GM19035 (cell line): ENCODE measurements around the gene GBP7.
"Not testable (repeated sequence)": the region's sequence is repeated elsewhere in the genome, so short reads cannot be mapped to it uniquely, and the experiment has no call there.

Source experiments
- ATAC-seq: cut with Tn5 transposase; IDR thresholded peaks from one replicate; pipeline ENCODE4 v1.9.1; 2021; ENCODE audit not compliant: unreplicated experiment

GBP7 gene, protein sequence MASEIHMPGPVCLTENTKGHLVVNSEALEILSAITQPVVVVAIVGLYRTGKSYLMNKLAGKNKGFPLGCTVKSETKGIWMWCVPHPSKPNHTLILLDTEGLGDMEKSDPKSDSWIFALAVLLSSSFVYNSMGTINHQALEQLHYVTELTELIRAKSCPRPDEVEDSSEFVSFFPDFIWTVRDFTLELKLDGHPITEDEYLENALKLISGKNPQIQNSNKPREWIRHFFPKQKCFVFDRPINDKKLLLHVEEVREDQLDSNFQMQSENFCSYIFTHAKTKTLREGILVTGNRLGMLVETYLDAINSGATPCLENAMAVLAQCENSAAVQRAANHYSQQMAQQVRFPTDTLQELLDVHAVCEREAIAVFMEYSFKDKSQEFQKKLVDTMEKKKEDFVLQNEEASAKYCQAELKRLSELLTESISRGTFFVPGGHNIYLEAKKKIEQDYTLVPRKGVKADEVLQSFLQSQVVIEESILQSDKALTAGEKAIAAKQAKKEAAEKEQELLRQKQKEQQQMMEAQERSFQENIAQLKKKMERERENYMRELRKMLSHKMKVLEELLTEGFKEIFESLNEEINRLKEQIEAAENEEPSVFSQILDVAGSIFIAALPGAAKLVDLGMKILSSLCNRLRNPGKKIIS

DNA sequence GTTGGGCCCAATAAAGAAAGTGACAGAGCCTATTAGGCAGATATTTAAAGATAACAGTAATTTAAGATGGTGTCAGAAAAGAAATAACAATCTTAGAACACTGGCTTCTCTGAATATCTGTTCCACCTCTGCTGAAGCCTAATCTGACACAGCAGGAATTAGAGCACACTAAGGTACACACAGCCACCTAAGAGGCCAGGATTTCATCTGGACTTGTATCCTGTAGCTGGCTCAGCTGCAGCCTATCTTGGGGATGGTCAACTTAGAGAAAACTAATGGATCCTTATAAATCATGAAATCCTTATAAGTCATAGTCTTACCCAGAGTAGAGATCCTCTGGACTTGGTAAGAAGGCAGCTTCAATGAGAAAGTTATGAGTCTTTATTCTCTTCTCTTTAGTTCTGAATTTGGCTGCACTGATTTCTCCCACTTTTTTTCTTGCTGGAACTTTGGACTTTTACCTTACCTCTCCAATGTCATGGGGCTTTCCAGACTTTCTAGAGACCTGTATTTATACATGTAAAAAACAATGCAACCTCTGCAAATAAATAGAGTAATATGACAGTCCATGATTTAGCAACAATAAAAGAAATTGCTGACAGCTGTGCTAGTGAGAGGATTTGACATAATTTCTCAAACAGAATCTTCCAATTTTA, at the start of gene GBP7:
Gene GBP7 (minus strand): TSS at position 403 of the 656 bp plus-strand sequence. CDS start 4,068 bp downstream, outside the sequence.
- ATAC-seq = no peak

DNA sequence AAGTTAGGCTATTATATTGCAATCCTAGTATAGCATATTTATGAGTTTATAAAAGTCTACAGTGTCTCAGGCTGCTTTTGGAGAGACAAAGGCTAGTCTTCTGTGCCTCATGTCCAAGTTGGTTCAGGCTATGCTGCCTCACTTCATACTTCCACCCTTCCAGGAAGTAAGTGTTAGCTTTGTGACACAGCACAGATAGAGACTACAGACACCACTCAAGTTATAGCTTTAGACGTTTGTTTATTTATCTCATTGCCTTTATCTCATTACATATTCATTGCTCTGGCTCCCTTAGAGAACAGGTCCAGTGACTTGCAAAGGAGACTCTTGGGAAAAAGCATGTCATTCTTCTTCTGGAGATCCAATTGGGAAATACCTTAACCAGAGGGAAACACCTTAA, 45.5 kb upstream of the GBP7 start:
- no peak for ATAC-seq

DNA sequence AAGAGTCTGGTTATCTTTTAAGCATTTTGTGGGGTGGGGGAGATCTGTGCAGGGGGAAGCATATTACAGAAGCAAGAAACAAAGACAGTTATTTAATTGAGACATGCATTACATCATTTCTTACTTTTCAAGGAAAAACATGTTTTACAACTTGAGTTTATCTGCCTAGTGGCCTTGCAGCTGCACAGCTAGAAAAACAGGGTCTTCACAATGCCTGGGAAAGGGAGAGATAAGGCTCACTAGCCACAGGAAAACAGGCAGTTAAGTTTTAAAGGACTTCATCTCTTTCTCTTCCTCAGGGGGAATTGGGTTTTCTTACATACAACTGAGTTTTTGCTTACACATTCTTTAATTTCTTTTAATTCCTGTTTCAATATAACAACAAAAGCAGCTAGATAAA, 44.0 kb upstream of the GBP7 start:
- ATAC-seq = not testable (repeated sequence)

DNA sequence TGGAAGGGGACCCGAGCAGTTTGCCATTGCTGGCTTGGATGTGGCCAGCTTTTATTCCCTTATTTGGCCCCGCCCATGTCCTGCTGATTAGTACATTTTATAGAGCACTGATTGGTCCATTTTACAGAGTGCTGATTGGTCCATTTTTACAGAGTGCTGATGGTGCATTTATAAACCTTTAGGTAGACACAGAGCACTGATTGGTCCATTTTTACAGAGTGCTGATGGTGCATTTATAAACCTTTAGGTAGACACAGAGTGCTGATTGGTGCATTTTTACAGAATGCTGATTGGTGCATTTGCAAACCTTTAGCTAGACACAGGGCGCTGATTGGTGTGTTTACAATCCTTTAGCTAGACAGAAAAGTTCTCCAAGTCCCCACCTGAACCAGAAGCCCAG, 43.1 kb upstream of the GBP7 start:
- not testable (repeated sequence) for ATAC-seq

DNA sequence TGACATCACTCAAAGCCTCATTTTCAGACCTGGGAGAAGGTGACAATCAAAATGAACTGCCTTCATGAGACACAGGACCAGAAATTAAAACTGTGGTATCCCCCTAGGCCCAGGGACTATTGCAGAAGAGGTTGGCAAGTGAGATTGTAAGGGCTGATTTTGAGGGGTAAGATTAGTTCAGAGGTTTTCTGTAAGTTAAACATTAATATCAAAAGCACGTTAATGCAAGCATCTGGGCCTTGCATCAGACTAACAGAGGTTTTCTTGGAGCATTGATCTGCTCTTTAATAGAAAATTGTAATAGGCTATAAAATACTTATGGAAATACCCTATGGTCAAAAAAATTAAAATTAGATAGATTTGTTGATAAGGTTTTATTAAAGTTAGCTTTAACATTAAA, 37.5 kb upstream of the GBP7 start:
- ATAC-seq = no peak

DNA sequence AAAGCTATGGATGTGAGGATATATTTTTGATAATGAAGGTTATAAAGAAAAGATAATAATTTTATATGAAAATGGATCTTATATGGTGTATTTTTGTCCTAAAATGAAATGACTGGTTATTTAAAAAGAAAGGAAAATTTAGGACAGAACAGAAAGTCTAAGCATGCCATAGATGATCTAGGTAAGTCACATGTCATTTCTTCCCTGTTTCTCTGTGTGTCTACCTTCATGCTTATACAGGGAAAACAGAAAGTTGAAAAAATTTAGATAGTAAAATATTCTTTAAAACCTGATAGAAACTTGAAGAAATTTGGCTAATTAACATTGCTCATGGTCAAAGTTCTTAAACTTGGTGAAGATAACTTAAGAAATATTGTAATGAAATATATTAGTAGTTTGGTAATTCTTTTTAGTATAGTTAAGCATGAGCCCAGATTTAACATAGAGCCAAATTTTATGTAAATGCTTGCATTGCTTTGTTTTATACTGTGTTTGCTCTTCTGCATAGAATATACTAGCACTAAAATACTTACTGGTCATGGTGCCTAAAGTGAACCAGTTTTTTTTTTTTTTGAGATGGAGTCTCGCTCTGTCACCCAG, 35.3 kb upstream of the GBP7 start:
- ATAC-seq = no peak

DNA sequence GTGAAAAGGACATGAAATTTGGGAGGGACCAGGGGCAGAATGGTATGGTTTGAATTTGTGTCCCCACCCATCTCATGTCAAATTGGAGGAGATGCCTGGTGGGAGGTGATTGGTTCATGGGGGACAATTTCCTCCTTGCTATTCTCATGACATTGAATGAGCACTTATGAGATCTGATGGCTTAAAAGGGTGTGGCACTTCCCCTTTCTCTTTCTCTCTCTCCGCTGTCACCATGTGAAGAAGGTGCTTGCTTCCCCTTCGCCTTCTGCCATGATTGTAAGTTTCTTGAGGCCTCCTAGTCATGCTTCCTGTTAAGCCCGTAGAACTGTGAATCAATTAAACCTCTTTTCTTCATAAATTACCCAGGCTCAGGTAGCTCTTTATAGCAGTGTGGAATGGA, 30.6 kb upstream of the GBP7 start:
- no peak for ATAC-seq

DNA sequence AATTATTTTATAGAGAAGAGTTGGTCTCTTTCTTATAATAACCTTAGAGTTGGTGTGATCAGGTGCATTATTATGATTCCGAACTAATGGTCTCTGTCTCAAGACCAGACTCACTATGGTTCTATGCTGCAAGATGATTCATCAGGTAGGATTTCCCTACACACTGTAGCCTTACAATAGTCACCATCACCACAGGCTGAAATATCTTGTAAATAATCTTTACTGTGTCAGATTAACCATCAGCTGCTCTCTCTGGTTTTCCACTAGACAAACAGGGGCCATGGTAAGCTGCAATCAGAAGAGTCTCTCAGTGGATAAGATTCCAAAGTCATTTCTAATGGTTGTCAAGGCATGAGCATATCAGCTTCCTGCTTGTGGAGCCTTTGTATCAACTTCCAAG, 27.4 kb upstream of the GBP7 start:
- no peak for ATAC-seq

DNA sequence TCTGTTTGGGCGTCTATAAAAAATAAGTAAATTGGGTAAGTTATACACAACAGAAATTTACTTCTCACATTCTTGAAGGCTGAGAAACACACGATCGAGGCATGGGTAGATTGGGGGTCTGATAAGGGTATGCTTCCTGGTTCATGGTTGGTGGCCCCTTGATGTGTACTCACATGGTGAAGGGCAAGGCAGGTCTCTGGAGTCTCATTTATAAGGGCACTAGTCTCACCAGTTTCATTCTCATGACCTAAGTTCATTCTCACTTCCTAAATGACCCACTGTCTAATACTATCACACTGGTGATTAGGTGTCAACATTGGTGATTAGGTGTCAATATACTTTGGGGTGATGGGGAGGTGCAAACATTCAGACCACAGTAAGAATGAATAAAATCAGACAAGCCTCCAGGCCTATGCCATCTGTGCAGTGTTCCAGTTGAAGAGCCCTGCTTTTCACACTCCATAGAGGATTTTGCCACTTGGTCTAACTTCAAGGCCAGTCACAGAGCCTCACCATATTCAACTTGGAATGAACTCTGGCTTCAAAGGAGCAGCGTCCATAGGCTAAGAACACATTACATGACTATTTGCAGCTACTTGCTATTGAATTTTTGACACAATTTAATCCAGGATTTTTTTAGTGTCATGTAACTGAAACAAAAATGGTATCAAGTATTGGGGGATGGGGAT, 25.4 kb upstream of the GBP7 start:
- peak; percentile 66 for ATAC-seq

DNA sequence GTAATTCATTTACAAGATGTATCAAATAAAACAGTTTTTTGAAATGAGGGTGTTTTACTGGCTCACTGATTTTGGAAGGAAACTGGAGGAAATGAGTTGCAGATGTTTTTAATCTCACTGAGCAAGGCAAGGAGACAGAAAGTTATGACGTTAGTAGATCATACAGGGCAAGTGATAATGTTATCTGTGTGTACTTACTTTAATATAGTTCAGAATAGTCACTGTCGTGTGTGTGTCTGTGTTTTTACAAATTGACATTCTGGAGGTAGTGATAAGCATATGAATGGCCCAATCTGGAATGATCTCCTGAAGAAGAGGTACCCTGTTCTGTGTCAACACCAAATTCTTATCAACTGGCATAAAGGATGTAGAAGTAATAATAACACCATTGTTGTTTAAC, 24.9 kb upstream of the GBP7 start:
- ATAC-seq = no peak

DNA sequence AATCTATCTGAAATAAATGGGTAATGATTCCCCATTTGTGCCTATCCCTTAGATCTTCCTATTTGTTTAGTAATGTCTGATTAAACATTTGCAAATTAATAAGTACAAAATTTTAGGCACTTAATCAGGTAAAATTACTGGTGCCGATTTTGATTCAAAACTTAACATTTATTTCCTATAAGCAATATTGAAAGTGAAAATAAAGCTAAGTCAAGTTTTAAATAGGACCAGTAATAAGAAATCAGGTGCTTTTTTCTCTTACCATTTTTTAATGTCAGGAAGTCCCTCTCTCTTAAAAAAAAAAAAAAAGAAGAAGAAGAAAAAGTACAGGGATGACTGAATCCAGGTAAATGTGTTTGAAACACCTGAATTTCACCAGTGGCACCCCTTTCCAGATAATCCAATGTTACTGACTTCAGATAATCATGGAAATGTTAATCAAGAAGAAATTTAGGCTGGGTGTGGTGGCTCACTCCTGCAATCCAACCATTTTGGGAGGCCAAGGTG, 23.8 kb upstream of the GBP7 start:
- ATAC-seq = no peak

DNA sequence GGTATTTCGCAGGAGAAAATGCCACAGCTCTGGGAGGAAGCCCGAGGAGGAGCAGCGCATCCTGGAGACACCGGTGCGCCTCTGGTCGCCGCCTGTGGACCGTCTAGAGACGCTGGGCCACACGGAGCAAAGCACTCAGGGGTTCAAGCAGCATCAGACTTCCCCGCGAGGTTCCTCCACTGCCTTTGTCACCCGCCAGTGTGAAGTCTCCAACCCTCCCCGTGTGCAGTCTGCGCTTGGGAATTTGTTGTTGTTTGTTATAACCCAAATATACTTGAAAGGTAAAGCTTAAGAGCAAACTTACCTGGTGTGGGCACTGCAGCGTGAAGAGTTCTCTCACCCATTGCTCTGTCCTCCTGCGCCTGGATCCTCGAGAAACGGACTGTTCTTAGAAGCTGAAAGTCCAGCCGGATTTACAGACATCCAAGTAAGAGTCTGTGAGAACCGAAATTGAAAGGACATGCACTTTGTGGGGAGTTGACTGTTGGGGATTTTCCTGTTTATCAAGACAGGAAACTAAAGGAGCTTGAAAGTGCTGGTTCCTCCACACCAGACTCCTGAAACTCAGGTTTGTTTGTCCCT, 22.8 kb upstream of the GBP7 start, which contains the start of gene GBP4:
Gene GBP4 (minus strand): TSS at position 452 of the 582 bp plus-strand sequence. CDS start 108 bp downstream, at position 344.
- ATAC-seq = peak; percentile 62

DNA sequence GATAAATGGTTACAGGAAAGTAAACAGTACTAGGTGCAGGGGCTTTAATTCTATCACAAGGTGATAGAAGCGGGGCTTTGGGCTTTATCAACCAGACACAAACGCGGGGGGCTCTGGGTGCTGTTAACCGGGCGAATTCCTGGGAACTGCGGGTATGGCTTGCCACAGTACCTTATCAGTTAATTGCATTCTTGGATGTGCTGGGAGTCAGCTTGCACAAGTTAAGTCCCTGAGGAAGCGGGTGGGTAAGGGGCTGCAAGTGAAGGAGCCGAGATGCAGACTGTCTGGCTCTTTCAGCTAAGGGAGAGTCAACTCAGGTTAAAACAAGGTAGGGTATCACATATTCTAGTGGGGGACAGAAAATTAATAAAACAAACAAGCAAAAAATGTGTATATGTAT, 22.3 kb upstream of the GBP7 start:
- peak; percentile 3 for ATAC-seq

DNA sequence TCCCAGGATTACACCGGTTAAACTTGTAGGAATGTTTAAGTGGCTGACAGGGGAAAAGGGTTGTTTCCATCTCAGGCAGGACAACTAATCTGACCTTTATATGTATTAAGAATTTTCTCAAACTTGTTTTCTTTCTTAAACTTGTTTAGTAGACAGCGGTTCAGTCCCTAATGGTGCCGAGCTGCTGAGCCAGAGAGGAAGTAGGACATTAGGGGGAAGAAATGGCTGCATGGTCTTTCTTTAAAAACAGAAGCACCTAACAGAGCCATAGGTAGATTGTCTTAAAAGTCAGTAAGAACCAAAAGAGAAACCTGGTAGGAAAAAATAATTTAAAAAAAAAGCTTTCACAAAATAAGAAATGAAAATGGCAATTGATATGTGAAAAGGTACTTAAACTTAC, 19.7 kb upstream of the GBP7 start:
- no peak for ATAC-seq

DNA sequence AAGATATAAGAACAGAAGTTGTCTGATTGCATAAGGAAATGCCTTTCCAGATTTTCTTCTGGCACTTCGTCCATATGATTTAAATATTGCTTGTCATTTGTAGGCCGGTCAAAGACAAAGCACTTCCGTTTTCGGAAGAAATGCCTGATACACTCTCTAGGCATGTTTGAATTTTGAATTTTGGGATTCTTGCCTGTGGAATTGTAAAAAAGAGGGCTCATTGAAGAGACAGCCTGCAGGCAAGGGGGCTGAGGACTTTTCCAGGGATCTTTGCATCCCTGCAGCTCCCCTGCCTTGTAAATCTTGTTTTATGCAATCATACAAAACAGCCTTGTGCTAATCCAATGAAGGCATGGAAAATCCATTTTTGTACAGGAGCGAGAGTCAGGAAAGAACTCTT, 15.5 kb upstream of the GBP7 start:
- no peak for ATAC-seq

DNA sequence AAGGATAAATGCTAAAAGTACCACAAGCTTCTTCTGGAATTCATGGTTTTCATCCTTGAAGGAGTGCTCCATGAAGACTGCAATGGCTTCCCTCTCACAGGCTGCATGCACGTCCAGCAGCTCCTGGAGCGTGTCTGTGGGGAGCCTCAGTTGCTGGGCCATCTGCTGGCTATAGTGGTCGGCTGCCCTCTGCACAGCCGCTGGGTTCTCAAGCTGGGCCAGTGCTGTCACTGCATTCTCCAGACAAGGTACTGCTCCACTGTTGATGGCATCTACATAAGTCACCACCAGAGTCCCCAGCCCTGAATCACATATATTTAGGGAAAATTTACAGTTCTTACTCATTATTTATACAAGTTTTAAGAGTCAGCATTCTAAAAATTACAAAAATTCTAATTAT, 14.2 kb upstream of the GBP7 start:
- ATAC-seq = no peak

DNA sequence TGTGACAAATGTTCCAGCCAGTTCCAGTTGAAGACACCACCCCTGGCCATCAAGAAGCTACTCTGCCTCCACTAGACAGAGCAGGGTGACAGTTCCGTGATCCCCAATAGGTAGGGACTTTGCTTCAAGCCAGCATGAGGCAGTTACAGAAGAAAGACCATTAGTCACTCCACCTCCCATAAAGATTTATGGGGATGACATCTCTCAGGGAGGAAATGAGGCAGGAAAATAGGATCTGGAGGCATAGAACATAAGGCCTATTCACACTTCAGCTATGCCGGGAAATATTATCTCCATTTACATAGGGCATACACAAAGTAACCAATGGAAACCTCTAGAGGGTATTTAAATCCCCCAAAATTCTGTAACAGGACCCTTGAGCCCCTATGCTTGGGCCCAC, 3.5 kb upstream of the GBP7 start:
- no peak for ATAC-seq

DNA sequence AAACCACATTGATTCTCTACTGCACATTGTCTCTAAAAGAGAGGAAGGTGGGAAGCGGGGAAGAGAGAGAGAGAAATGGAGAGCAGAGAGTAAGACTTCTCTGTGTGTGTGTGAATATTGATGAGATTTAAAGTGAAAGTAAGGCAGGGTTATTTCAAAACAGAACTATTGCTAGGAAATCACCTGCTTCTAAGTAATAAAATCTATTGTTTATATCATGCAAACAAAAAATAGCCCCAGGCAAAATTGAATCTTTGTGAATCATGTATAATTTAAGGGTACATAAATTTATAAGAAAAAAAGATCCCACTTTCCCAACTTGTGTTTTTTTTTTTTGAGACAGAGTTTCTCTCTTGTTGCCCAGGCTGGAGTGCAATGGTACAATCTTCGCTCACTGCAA, 1.2 kb upstream of the GBP7 start:
- no peak for ATAC-seq

DNA sequence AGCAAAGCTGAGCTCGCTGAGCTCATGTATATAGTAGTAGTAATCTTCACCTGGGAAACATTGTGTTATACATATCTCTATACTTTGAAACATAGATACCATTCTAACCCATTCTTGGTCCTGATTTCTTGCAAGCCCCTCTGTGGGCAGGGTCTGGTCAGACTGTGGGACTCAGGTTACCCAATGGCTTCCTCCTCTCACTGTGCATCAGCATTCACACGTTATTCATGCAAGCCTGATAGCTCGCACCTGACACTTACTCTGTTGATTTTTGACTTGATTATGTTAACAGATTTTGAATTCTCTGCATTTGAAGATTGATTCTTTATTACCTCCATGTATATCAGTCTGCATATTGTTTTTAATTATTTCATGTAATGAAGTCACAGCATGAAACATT, 1.3 kb downstream of the GBP7 start:
- no peak for ATAC-seq

DNA sequence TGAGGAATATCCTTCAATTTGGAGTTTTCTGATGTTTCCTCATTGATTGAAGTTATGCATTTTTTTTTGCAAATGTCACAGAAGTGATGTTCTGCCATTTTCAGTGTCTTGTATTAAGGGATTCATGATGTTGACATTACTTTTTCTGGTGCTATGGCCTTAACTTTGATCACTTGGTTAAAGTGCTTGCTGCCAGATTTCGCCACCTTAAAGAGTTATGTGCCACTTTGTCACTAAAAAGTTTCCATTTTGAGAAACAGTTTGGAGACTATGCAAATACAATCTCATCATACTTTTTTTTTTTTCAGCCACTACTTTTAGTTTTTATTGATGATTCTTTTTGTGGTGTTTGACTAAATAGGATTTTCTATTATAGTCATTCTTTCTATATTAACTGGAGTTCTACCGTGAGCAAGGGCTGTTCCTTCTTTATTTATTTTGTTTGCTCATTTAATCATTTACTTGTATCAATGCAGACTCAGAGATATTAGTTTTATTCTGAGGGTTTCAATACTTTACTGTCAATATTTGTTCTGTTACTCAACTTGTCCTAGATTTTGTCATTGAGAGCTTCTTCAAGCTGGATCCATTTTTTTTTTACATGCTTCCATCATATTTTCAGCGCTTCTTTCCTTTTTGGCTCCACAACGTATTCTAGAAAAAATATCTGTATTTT, 3.2 kb downstream of the GBP7 start:
- no peak for ATAC-seq
